ENCODE measurements around the gene REEP5. TPM values are rescaled to one million over a fixed set of nuclear protein-coding genes. Genes with fewer than 3 reads are reported as not detected.

REEP5 gene
- total and polyA plus RNA-seq, 2 of the 8 experiments (the other 6 are each of a cell fraction or from before 2014, with no cell fraction given), result 58.3 to 94.3 TPM

DNA sequence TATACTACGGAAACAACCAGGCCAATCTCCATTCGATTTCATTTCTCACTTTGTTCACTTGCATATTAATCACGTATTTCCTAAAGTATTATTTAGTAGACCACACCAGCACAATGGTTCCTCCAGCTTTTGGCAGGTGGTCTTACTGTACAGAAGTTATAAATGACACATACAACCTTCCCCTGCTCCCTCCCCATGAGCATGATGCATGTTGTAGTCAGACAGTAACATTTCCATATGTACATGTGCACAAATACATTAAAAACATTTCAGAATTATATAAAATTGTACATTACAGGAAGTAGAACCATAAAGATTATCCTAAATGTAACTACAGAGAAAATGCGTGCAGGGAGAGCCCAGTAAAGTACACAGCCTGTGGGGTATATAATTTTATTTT, 43.9 kb downstream of the REEP5 start:
- no peak overlapping the region for H3K4me2 ChIP-seq (ENCODE audit: insufficient read depth in 1 of 2, low read depth in 2 of 2, low read length in 2 of 2)
- H3K4me3 ChIP-seq (ENCODE audit: extremely low read depth in 1 of 4, insufficient read depth in 2 of 4, low read depth in 3 of 4, low read length in 4 of 4), result no peak overlapping the region
- H3K23ac ChIP-seq (ENCODE audit: insufficient read length), result no peak overlapping the region
- POLR2A ChIA-PET (ENCODE audit: partially characterized antibody), result interaction anchor here (1.4 to 2.3 kb wide), 2 partner anchors 9 to 17 kb away, joined by 3 to 12 read pairs; partner anchors contain the start of gene SRP19
- H3K27ac ChIP-seq (ENCODE audit: low read depth, low read length), result no peak overlapping the region
- no peak for DNase-seq (ENCODE audit: low read depth in 1 of 2, low spot score in 2 of 2)
- H4K8ac ChIP-seq (ENCODE audit: extremely low read depth, insufficient read depth, low read length), result no peak overlapping the region
- no peak for FAIRE-seq
- H2BK15ac ChIP-seq (ENCODE audit: low read length), result no peak overlapping the region
- H3K79me1 ChIP-seq (ENCODE audit: low read depth, low read length), result no peaks in the 10 kb centered on the region
- no peak overlapping the region for H4K91ac ChIP-seq (replicated peaks; ENCODE audit: insufficient read length, low read length)
- no peak overlapping the region for H4K5ac ChIP-seq (ENCODE audit: insufficient read length, low read depth, low read length)
- H3K56ac ChIP-seq (replicated peaks; ENCODE audit: insufficient read length, low read depth, low read length), result no peak overlapping the region
- no peak overlapping the region for H2BK5ac ChIP-seq (ENCODE audit: low read depth, low read length)
- no peak overlapping the region for H2AK5ac ChIP-seq (ENCODE audit: low read depth, low read length)
- CTCF ChIA-PET (ENCODE audit: partially characterized antibody), result interaction anchor here (0.8 kb wide), 1 partner anchor 11 kb away, joined by 3 read pairs; no protein-coding TSS in a partner anchor
- no peak overlapping the region for H3K14ac ChIP-seq (ENCODE audit: insufficient read length)
- H2BK12ac ChIP-seq (ENCODE audit: low read depth, low read length), result no peak overlapping the region
- peaks cover 0 to 2% of the 10 kb centered on the region in 2 experiments for H4K20me1 ChIP-seq (replicated peaks in 1 of 2; ENCODE audit: control insufficient read depth in 1 of 2, insufficient read depth in 2 of 2, low read length in 2 of 2)
- H3K4ac ChIP-seq (replicated peaks; ENCODE audit: insufficient read length, low read depth, low read length), result no peak overlapping the region
- no peaks in the 10 kb centered on the region for H3K9me3 ChIP-seq (ENCODE audit: insufficient read depth in 2 of 2, low read depth in 1 of 2, low read length in 1 of 2)
- no peak overlapping the region for H2AFZ ChIP-seq (ENCODE audit: low read length)
- H3K23me2 ChIP-seq (ENCODE audit: low read depth, low read length), result no peaks in the 10 kb centered on the region; the same call in 1 of the 2 replicates
- H3K79me2 ChIP-seq (ENCODE audit: control insufficient read depth in 1 of 2, insufficient read depth in 2 of 2, low read length in 2 of 2), result no peaks in the 10 kb centered on the region
- H3K18ac ChIP-seq (ENCODE audit: extremely low read depth, low read length), result no peak overlapping the region
- no peak overlapping the region for H2BK120ac ChIP-seq (replicated peaks; ENCODE audit: low read depth, low read length)
- H2BK20ac ChIP-seq (ENCODE audit: low read length), result no peak overlapping the region
- H3K36me3 ChIP-seq (ENCODE audit: control insufficient read depth in 2 of 4, insufficient read depth in 4 of 4, low read length in 3 of 4), result peaks cover 0 to 35% (median 6%) of the 10 kb centered on the region in 4 experiments; a peak in 7 of 8 replicates
- 67% methylated on average over 4 of the region's 4 CpGs; no CpG with 5 or more reads in 1 of the 2 experiments for WGBS, 2 experiments (ENCODE audit: extremely low coverage in 1 of 2, insufficient coverage in 1 of 2, insufficient read length in 1 of 2, insufficient replicate concordance in 2 of 2, low coverage in 1 of 2, low lambda C conversion rate in 2 of 2, missing lambda C conversion rate in 1 of 2)
- H3K9ac ChIP-seq (replicated peaks in 1 of 4; ENCODE audit: extremely low read depth in 1 of 4, low read depth in 3 of 4, low read length in 3 of 4), result no peak overlapping the region
- peaks cover 0 to 1% (median 0%) of the 10 kb centered on the region in 4 experiments; a peak in 1 of 7 replicates for H3K27me3 ChIP-seq (replicated peaks in 1 of 4; ENCODE audit: control insufficient read depth in 3 of 4, extremely low read depth in 1 of 4, insufficient read depth in 3 of 4, low read length in 3 of 4)
- peaks cover 0 to 4% (median 0%) of the 10 kb centered on the region in 4 experiments; a peak in 1 of 7 replicates for H3K4me1 ChIP-seq (replicated peaks in 1 of 4; ENCODE audit: control insufficient read depth in 3 of 4, insufficient read depth in 4 of 4, low read length in 3 of 4)
- TF ChIP-seq KDM1A (IDR thresholded peaks at IDR 0.05; ENCODE audit: borderline replicate concordance, low read length) (no peak), TEAD4 (IDR thresholded peaks at IDR 0.05; ENCODE audit: low read depth, low read length) (no peak), SIRT6 (IDR thresholded peaks at IDR 0.05; ENCODE audit: low read length) (no peak), SIN3A (conservative IDR thresholded peaks at IDR 0.05 in 1 of 2, IDR thresholded peaks at IDR 0.05 in 1 of 2; ENCODE audit: low read depth in 1 of 2, low read length in 2 of 2) (no peak), POLR2A (IDR thresholded peaks at IDR 0.05; ENCODE audit: control extremely low read depth in 1 of 2, low read depth in 2 of 2, low read length in 2 of 2) (no peak), GTF2F1 (IDR thresholded peaks at IDR 0.05; ENCODE audit: borderline replicate concordance, low read depth, low read length) (no peak), RXRA (IDR thresholded peaks at IDR 0.05; ENCODE audit: insufficient read depth, low read depth, low read length) (no peak), NANOG (IDR thresholded peaks at IDR 0.05; ENCODE audit: insufficient read depth, low read depth, low read length, poor library complexity, severe bottlenecking) (no peak), SUZ12 (IDR thresholded peaks at IDR 0.05; ENCODE audit: low read length) (no peak), FOSL1 (IDR thresholded peaks at IDR 0.05; ENCODE audit: insufficient read depth, low read depth, low read length) (no peak), RFX5 (IDR thresholded peaks at IDR 0.05; ENCODE audit: borderline replicate concordance, low read depth, low read length) (no peak), TAF7 (optimal IDR thresholded peaks at IDR 0.05; ENCODE audit: borderline replicate concordance, low read depth, low read length) (no peak), RNF2 (IDR thresholded peaks at IDR 0.05; ENCODE audit: borderline replicate concordance, low read depth, low read length, missing control alignments, poor library complexity, severe bottlenecking) (no peak)
